IMR-90 (cell line): ENCODE measurements around the gene STARD7. TPM values are rescaled to one million over a fixed set of nuclear protein-coding genes. Genes with fewer than 3 reads are reported as not detected.
A peak's percentile ranks its signal among the peaks of the same experiment; 100 is the strongest.

ENCODE experiments used
- ATAC-seq: fragments of 200-7000 bp; cut with Tn5 transposase; 2 replicates; pipeline ENCODE4 v1.9.1; 2020; ENCODE audit warnings: low read depth, mild to moderate bottlenecking, moderate library complexity
- BruUV-seq: library from RNA; stranded (reverse); fragments of 400-500 nt; replicated peaks from 2 replicates; lab custom pipeline; 2021; lab: Mats Ljungman, UMichigan
- CTCF ChIA-PET: fragments of 300-600 bp; formaldehyde crosslinking; extraction: SDS; loops from one replicate; lab custom pipeline; 2021; ENCODE audit warnings: antibody characterized with exemption; lab: Yijun Ruan, JAX
- POLR2A ChIA-PET: fragments of 300-600 bp; sonication (Branson Sonifier 250); formaldehyde crosslinking; loops from one replicate; lab custom pipeline; 2022; ENCODE audit warnings: antibody characterized with exemption; ENCODE audit not compliant: unreplicated experiment; lab: Charles Lee
- DNase-seq: peaks from one replicate; pipeline ENCODE4 v3.0.0; 2013
- H2AFZ ChIP-seq: replicated peaks from 2 replicates; pipeline ENCODE3; 2013; ENCODE audit warnings: low read length, mild to moderate bottlenecking; ENCODE audit not compliant: poor library complexity
- H2AK5ac ChIP-seq: 2 replicates; pipeline ENCODE4 v1.6.1; 2013; ENCODE audit warnings: low read depth, low read length, inconsistent platforms
- H2AK9ac ChIP-seq: replicated peaks from 2 replicates; pipeline ENCODE3; 2013; ENCODE audit warnings: mild to moderate bottlenecking, low read depth, low read length, moderate library complexity; ENCODE audit not compliant: poor library complexity
- H2BK120ac ChIP-seq: 2 replicates; pipeline ENCODE4 v1.6.1; 2013; ENCODE audit warnings: low read depth, low read length, inconsistent platforms
- H2BK15ac ChIP-seq: 3 replicates; pipeline ENCODE4 v1.6.1; 2013; ENCODE audit warnings: low read depth, low read length, inconsistent platforms
- H2BK20ac ChIP-seq: 2 replicates; pipeline ENCODE4 v1.6.1; 2013; ENCODE audit warnings: low read depth, mild to moderate bottlenecking, inconsistent platforms, low read length, moderate library complexity
- H2BK5ac ChIP-seq: 2 replicates; pipeline ENCODE4 v1.6.1; 2013; ENCODE audit warnings: mild to moderate bottlenecking, low read depth, low read length, inconsistent platforms; ENCODE audit not compliant: poor library complexity, severe bottlenecking
- H3K14ac ChIP-seq: replicated peaks from 2 replicates; pipeline ENCODE4 v1.6.1; 2013; ENCODE audit warnings: low read depth, low read length, inconsistent platforms
- H3K18ac ChIP-seq: 2 replicates; pipeline ENCODE4 v1.6.1; 2013; ENCODE audit warnings: low read depth, low read length, control low read depth
- H3K23ac ChIP-seq: 2 replicates; pipeline ENCODE4 v1.6.1; 2013; ENCODE audit warnings: low read depth, low read length, inconsistent platforms
- H3K27ac ChIP-seq: 2 replicates; pipeline ENCODE4 v1.5.1; 2013; ENCODE audit warnings: mild to moderate bottlenecking, control low read depth, low read length; ENCODE audit not compliant: insufficient read depth
- H3K27me3 ChIP-seq: 2 replicates; pipeline ENCODE4 v1.6.1; 2013; ENCODE audit warnings: low read length; ENCODE audit not compliant: control insufficient read depth, insufficient read depth
- H3K36me3 ChIP-seq: 2 replicates; pipeline ENCODE4 v1.6.1; 2013; ENCODE audit warnings: low read length, mixed read lengths; ENCODE audit not compliant: control insufficient read depth, insufficient read depth
- H3K4ac ChIP-seq: 2 replicates; pipeline ENCODE4 v1.6.1; 2013; ENCODE audit warnings: low read depth, low read length, inconsistent platforms
- H3K4me1 ChIP-seq: 2 replicates; pipeline ENCODE4 v1.6.1; 2013; ENCODE audit warnings: low read length, mixed read lengths; ENCODE audit not compliant: control insufficient read depth, insufficient read depth
- H3K4me2 ChIP-seq: 2 replicates; pipeline ENCODE4 v1.6.1; 2013; ENCODE audit warnings: low read depth, mild to moderate bottlenecking, control low read depth, low read length, moderate library complexity
- H3K4me3 ChIP-seq: 2 replicates; pipeline ENCODE4 v1.5.1; 2013; ENCODE audit warnings: low read depth, mild to moderate bottlenecking, control low read depth, low read length, moderate library complexity; ENCODE audit not compliant: insufficient read depth
- H3K56ac ChIP-seq: 2 replicates; pipeline ENCODE4 v1.6.1; 2013; ENCODE audit warnings: low read length, inconsistent platforms; ENCODE audit not compliant: insufficient read depth; ENCODE audit errors: extremely low read depth
- H3K79me1 ChIP-seq, 2 experiments: 2 replicates each; pipeline ENCODE4 v1.6.1; 2013; ENCODE audit warnings: low read length in 2 of 2, inconsistent platforms in 1 of 2, low read depth in 1 of 2
- H3K9ac ChIP-seq: 2 replicates; pipeline ENCODE4 v1.6.1; 2013; ENCODE audit warnings: low read depth, low read length, control low read depth
- H3K9me1 ChIP-seq: 2 replicates; pipeline ENCODE4 v1.6.1; 2013; ENCODE audit warnings: low read length, inconsistent platforms; ENCODE audit not compliant: insufficient read depth
- H3K9me3 ChIP-seq: 2 replicates; pipeline ENCODE4 v1.6.1; 2013; ENCODE audit warnings: low read length; ENCODE audit not compliant: control insufficient read depth, insufficient read depth
- H4K20me1 ChIP-seq: 2 replicates; pipeline ENCODE4 v1.6.1; 2013; ENCODE audit warnings: low read length, inconsistent platforms; ENCODE audit not compliant: insufficient read depth
- H4K5ac ChIP-seq: 2 replicates; pipeline ENCODE4 v1.6.1; 2013; ENCODE audit warnings: mild to moderate bottlenecking, low read depth, low read length, control low read depth
- H4K8ac ChIP-seq, 2 experiments: 2 replicates each; pipeline ENCODE4 v1.6.1; 2013; ENCODE audit warnings: low read depth in 2 of 2, low read length in 2 of 2, control low read depth in 1 of 2, inconsistent platforms in 1 of 2
- H4K91ac ChIP-seq: 2 replicates; pipeline ENCODE4 v1.6.1; 2013; ENCODE audit warnings: low read depth, low read length, inconsistent platforms; ENCODE audit not compliant: insufficient read depth
- BHLHE40 ChIP-seq: fragments of 150-350 bp; IDR thresholded peaks from 2 replicates; pipeline ENCODE4 v1.6.1; 2016; ENCODE audit warnings: mild to moderate bottlenecking, low read depth, low read length
- CEBPB ChIP-seq: IDR thresholded peaks from 2 replicates; pipeline ENCODE4 v1.6.1; 2012; ENCODE audit warnings: low read depth, low read length, improper control_type of control experiment
- CHD1 ChIP-seq: IDR thresholded peaks from 2 replicates; pipeline ENCODE4 v1.6.1; 2012; ENCODE audit warnings: low read depth, low read length, improper control_type of control experiment
- MAZ ChIP-seq: IDR thresholded peaks from 2 replicates; pipeline ENCODE4 v1.6.1; 2012; ENCODE audit warnings: low read depth, mild to moderate bottlenecking, low read length, improper control_type of control experiment, moderate library complexity, borderline replicate concordance
- NFE2L2 ChIP-seq: fragments of 150-350 bp; IDR thresholded peaks from 2 replicates; pipeline ENCODE4 v1.6.1; 2016; ENCODE audit warnings: low read depth, mild to moderate bottlenecking, low read length
- POLR2A ChIP-seq: IDR thresholded peaks from 2 replicates; pipeline ENCODE4 v1.6.1; 2012; ENCODE audit warnings: mild to moderate bottlenecking, low read depth, low read length
- RAD21 ChIP-seq: IDR thresholded peaks from 2 replicates; pipeline ENCODE4 v1.6.1; 2012; ENCODE audit warnings: low read length, improper control_type of control experiment
- SMC3 ChIP-seq: fragments of 150-350 bp; IDR thresholded peaks from 2 replicates; pipeline ENCODE4 v1.6.1; 2016; ENCODE audit warnings: low read depth, mild to moderate bottlenecking, antibody characterized with exemption, low read length, moderate library complexity
- USF2 ChIP-seq: fragments of 150-350 bp; IDR thresholded peaks from 2 replicates; pipeline ENCODE4 v1.6.1; 2017; ENCODE audit warnings: mild to moderate bottlenecking, antibody characterized with exemption, low read length, low read depth
- WGBS, 2 experiments: methylation state at CpG; one replicate each; pipeline versions ENCODE4 v1.1.5 to v1.1.7; 2013; ENCODE audit warnings: missing lambda C conversion rate in 2 of 2; ENCODE audit not compliant: insufficient read length in 1 of 2; ENCODE audit errors: extremely low coverage in 2 of 2; 5-methylcytosine and 5-hydroxymethylcytosine counted together
- dilution Hi-C: fragments of 300-500 bp; cut with HindIII; formaldehyde crosslinking; loops from one replicate; pipeline ENCODE4 v1.14.3; 2018; ENCODE audit warnings: low sequenced_read_pairs; ENCODE audit not compliant: unreplicated experiment
- in situ Hi-C: fragments of 300-500 bp; cut with MboI; formaldehyde crosslinking; loops from 3 replicates; pipeline ENCODE4 v1.14.3; 2019; ENCODE audit warnings: low sequenced_read_pairs, inconsistent platforms, mixed read lengths
- intact Hi-C: fragments of 100-400 bp; cut with micrococcal nuclease; formaldehyde crosslinking; loops from 2 replicates; pipeline ENCODE4 v1.10.0; 2022
- polyA plus RNA-seq, 3 experiments: library from polyadenylated mRNA; depleted of rRNA; stranded (reverse); fragments of >200 nt; gene quantifications; 2 replicates each; pipeline ENCODE4 v1.2.3, GENCODE V29; 2012; ENCODE audit warnings: low replicate concordance in 1 of 3
- total RNA-seq: library from RNA; depleted of rRNA; stranded (reverse); fragments of >200 nt; gene quantifications from 2 replicates; pipeline ENCODE4 v1.2.3, GENCODE V29; 2012
- TF ChIP-seq, protein P1 (sequence below): conservative IDR thresholded peaks from 2 replicates; pipeline ENCODE4 v1.5.1; 2012; ENCODE audit warnings: mild to moderate bottlenecking, low read depth, low read length, improper control_type of control experiment

Gene STARD7
- total and polyA plus RNA-seq, 2 of the 4 experiments (the other 2 are of a cell fraction) = 61.7 to 138 TPM

GRCh38 chr2:96138179-96139145, 70.2 kb downstream of the STARD7 start, which contains the start of gene ASTL:
Gene ASTL (minus strand): TSS chr2:96138502. CDS start chr2:96138436, 66 bp downstream.
- peak; percentile 77; the same call in 1 of the 2 replicates for ATAC-seq
- BruUV-seq = no TSS peak
- H3K27me3 ChIP-seq = peaks cover 34% of the 10 kb centered on the region

More at GRCh38 chr2:96138179-96139145, 70.2 kb downstream of the STARD7 start, which contains the start of gene ASTL:
- no peak within 1 kb of the TSS for H4K8ac ChIP-seq
- H3K36me3 ChIP-seq = no peaks in the 10 kb centered on the region
- peak; percentile 32 for DNase-seq
- H2BK15ac ChIP-seq = no peak within 1 kb of the TSS
- H3K56ac ChIP-seq = no peak within 1 kb of the TSS
- no peak within 1 kb of the TSS for H4K5ac ChIP-seq
- H3K27ac ChIP-seq = no peak within 1 kb of the TSS
- H4K20me1 ChIP-seq = no peaks in the 10 kb centered on the region
- no peak within 1 kb of the TSS for H3K14ac ChIP-seq
- H3K4me3 ChIP-seq = no peak within 1 kb of the TSS
- H3K23ac ChIP-seq = no peak within 1 kb of the TSS
- H2AK5ac ChIP-seq = no peak within 1 kb of the TSS
- no peak within 1 kb of the TSS for H3K9ac ChIP-seq
- H2AFZ ChIP-seq = peak within 1 kb of the TSS; percentile 40
- no peak within 1 kb of the TSS for H2BK5ac ChIP-seq
- POLR2A ChIA-PET = interaction anchor here (0.6 kb wide), 1 partner anchor 56 kb away, joined by 5 read pairs; no protein-coding TSS in a partner anchor
- dilution Hi-C loops = no loop called here
- CTCF ChIA-PET = interaction anchor here (0.7 to 1.2 kb wide), 6 partner anchors 22 to 129 kb away, joined by 3 to 6 read pairs (median 4); no protein-coding TSS in a partner anchor
- intact Hi-C loops = loop anchor here (1.0 to 2.0 kb wide), 3 partner anchors 36 to 370 kb away; no protein-coding TSS in a partner anchor
- H2BK120ac ChIP-seq = no peak within 1 kb of the TSS
- no peak within 1 kb of the TSS for H3K18ac ChIP-seq
- in situ Hi-C loops = loop anchor here (10.0 kb wide), 1 partner anchor 126 kb away; the partner anchor contains the start of genes CIAO1 and TMEM127
- WGBS, 2 experiments = no CpG with 5 or more reads among the region's 17 CpGs
- no peaks in the 10 kb centered on the region for H3K79me1 ChIP-seq
- H3K4ac ChIP-seq = no peak within 1 kb of the TSS
- no peaks in the 10 kb centered on the region for H3K9me1 ChIP-seq
- TF ChIP-seq CEBPB (no peak), MAZ (no peak), RAD21 (peak; percentile 79), SMC3 (peak; percentile 66), CHD1 (no peak), BHLHE40 (no peak), NFE2L2 (no peak), POLR2A (peak; percentile 33), USF2 (no peak)
- TF ChIP-seq, protein P1, sequence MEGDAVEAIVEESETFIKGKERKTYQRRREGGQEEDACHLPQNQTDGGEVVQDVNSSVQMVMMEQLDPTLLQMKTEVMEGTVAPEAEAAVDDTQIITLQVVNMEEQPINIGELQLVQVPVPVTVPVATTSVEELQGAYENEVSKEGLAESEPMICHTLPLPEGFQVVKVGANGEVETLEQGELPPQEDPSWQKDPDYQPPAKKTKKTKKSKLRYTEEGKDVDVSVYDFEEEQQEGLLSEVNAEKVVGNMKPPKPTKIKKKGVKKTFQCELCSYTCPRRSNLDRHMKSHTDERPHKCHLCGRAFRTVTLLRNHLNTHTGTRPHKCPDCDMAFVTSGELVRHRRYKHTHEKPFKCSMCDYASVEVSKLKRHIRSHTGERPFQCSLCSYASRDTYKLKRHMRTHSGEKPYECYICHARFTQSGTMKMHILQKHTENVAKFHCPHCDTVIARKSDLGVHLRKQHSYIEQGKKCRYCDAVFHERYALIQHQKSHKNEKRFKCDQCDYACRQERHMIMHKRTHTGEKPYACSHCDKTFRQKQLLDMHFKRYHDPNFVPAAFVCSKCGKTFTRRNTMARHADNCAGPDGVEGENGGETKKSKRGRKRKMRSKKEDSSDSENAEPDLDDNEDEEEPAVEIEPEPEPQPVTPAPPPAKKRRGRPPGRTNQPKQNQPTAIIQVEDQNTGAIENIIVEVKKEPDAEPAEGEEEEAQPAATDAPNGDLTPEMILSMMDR = peak; percentile 63
- no peaks in the 10 kb centered on the region for H3K9me3 ChIP-seq
- H3K4me2 ChIP-seq = no peak within 1 kb of the TSS
- H2BK20ac ChIP-seq = no peak within 1 kb of the TSS
- H3K4me1 ChIP-seq = no peaks in the 10 kb centered on the region
- H2AK9ac ChIP-seq = no peak within 1 kb of the TSS
- no peak within 1 kb of the TSS for H4K91ac ChIP-seq
